HG02970 (cell line): ENCODE data around the gene DCAF4.

ENCODE experiments used
- ATAC-seq: cut with Tn5 transposase; IDR thresholded peaks from one replicate; pipeline ENCODE4 v1.9.1; 2021; ENCODE audit warnings: mild to moderate bottlenecking, moderate library complexity, moderate number of reproducible peaks; ENCODE audit not compliant: unreplicated experiment, low FRiP score

DCAF4 gene, protein sequence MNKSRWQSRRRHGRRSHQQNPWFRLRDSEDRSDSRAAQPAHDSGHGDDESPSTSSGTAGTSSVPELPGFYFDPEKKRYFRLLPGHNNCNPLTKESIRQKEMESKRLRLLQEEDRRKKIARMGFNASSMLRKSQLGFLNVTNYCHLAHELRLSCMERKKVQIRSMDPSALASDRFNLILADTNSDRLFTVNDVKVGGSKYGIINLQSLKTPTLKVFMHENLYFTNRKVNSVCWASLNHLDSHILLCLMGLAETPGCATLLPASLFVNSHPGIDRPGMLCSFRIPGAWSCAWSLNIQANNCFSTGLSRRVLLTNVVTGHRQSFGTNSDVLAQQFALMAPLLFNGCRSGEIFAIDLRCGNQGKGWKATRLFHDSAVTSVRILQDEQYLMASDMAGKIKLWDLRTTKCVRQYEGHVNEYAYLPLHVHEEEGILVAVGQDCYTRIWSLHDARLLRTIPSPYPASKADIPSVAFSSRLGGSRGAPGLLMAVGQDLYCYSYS

GRCh38 chr14:72926292-72927028 is at the start of gene DCAF4:
Gene DCAF4 (plus strand): TSS chr14:72926464. CDS start chr14:72937979, 11,515 bp downstream.
- ATAC-seq: peak; percentile 94

GRCh38 chr14:72876710-72877063 is 49.6 kb upstream of the DCAF4 start:
- ATAC-seq: no peak

GRCh38 chr14:72878746-72879145 is 47.5 kb upstream of the DCAF4 start:
- ATAC-seq: no peak

DNA sequence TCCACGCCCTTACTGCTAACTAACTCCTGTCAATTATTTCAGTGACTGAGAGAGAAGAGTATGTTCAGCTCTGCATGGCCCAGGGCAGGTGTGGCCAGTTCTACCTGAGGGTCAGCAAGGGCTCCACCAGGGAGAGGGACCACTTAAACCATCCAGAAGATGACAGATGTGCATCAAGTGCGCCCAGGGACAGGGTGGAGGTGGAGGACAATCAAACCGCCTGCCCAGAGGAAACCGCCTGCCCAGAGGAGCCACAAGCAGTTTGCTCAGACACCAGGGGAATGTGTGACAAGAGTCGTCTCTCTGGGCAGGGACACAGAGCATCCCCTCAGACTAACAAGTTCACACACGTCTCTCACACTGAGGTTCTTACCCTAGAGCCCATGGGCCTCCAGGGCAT is 46.8 kb upstream of the DCAF4 start:
- ATAC-seq: no peak

DNA sequence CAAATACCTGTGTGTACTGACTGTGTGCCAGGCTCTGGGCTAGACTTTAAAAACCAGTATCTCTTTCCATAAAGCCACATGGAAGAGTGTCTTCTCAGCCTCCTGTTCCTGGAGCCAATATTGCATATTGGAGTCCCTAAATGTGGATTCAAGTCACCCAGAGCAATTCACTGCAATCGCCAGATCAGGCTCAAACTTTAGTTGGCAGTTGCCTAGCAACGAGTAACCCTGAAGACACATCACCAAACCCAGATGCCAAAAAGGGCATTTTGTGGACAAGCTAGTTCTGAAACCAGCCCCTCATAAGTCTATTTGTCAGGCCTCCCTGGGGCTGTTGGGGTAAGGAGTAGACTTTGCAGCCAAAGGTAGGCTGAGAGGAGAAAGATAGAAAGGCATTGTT is 46.1 kb upstream of the DCAF4 start:
- no peak for ATAC-seq

DNA sequence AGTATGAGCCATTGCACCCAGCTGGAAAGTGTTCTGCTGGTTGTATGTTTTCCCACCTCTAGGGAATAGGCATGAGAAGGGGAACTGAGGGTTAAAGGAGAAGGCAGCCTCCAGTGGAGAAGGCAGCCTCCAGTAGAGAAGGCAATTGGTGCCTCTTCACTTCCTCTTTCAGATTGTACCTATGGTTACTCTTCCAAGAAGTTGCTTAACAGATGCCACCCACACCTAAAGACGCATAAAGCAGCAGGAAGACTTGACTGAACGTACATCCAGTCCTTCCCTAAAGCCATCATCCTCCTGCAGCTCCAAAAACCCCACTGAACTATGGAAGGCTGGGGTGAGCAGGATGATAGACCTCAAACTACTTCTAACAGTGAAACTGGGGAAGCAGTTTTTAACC is 45.4 kb upstream of the DCAF4 start:
- ATAC-seq: no peak

DNA sequence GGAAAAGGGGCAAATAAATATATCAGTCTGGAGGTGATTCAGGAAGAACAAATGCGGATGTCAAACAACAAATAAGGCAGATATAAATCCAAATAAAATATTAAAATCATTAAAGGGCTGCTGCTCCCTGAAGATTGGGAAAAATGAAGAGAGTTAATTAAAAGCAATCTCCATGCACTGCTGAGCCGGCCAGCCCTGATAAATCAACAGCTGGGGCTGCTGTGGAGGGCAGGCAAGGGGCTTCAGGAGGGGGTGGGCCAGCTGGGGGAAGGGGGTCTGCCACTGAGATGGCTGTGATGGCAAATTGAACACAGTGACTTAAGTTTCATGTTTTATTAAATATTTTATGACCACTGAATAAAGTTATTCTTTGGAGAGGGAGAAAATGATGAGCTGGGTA is 44.7 kb upstream of the DCAF4 start:
- no peak for ATAC-seq

- no peak for ATAC-seq
Measured at GRCh38 chr14:72882047-72882446, 44.2 kb upstream of the DCAF4 start.

DNA sequence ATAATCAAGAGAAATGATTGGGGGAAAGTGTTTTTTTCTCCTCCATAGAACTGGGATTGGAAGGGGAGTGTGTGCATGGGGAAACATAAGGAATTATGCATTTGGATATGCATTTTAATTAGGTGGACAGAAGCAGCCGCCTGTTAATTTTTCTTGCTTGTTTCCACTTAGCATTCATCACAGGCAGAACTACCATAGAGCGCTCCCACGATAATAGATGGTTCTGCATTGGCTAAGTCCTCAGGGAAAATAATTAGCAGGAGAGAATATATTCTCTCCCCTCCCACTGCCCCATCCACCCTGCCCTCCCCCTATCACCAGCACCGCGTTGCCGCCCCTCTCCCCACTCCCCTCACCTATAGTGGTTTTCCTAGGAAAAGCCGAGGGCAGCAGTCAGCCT is 43.8 kb upstream of the DCAF4 start:
- no peak for ATAC-seq

DNA sequence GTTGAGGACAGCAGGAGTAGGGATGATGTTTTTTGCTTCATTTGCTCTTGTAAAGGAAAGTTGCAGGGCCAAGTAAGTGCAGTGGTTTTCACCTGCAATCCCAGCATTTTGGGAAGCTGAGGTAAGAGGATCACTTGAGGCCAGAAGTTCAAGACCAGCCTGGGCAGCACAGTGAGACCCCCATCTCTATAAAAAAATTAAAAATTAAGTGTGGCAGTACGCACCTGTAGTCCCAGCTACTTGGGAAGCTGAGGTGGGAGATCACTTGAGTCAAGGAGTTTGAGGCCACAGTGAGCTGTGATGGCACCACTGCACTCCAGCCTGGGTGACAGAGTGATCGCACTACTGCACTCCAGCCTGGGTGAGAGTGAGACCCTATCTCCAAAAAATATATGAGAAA is 43.2 kb upstream of the DCAF4 start:
- no peak for ATAC-seq

DNA sequence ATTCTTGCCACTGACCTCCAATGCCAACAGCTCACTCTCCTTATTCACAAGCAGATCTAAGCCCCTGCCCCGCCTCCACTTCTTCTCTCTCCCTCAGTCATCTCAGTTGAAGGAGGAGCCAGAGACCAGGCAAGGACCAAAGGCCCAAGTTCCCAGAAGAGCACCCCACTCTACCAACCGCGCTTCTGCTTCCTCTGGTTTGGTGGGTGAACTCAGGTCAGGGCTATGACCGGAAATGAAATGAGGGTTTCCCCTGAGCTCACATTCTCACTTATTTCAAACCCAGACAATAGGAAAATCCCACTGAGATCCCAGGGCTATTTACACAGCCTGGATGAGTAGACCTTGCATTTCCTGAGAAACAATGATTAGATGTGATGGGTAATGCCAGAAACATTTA is 42.3 kb upstream of the DCAF4 start:
- no peak for ATAC-seq

DNA sequence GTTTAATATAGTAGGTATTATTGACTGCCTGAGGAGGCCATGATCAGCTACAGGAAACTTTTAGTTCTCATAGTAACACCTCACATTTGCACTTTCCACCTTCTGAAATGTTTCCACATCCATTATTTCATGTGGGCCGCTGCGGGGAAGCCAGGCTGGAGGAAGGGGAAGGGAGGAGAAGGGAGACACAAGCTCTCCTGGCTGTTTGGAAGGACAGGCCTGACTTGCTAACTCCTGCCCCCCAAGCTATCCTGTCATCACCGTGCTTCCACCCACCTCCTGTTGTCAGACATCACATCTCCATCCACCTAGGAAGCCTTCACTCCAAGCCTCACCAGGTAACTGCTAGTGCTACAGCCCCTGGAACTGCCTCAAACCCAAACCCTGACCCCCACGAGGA is 41.9 kb upstream of the DCAF4 start:
- no peak for ATAC-seq

DNA sequence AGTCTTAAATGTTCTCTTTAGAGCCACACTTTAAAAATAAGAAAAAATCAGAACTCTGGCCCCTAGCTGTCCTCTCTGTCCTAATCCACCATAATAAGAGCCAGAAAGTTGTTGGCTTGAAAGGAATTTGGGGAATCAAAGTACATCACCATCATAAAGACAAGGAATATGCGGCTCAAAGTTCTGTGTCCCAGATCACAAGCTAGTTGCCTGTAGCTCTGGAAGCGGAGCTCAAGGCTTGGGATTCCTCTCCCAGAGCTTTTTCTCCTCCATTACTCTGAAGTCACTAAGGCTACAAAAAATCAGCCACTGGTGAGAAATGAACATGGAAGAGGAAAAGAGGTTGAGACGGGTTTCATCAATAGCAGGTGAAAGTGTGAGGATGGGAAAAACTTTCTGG is 38.8 kb upstream of the DCAF4 start:
- ATAC-seq: no peak

DNA sequence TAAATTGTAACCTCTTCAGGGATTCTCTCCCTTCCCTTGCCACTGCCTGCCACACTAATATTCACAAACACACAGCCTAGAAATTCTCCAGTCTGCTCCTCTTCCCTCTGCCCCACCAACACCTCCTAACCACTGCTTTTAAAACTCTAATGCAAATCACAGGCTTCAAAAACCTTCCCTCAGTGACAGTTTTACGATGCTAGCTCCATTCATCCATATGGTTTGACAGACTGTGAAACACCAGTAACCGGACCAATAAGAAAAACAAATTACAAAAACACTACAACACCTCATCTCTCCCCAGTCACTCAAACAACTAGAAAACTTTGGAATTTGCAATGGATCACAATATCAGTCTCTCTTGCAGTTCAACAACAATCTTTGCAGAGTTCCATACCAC is 38.1 kb upstream of the DCAF4 start:
- ATAC-seq: no peak

DNA sequence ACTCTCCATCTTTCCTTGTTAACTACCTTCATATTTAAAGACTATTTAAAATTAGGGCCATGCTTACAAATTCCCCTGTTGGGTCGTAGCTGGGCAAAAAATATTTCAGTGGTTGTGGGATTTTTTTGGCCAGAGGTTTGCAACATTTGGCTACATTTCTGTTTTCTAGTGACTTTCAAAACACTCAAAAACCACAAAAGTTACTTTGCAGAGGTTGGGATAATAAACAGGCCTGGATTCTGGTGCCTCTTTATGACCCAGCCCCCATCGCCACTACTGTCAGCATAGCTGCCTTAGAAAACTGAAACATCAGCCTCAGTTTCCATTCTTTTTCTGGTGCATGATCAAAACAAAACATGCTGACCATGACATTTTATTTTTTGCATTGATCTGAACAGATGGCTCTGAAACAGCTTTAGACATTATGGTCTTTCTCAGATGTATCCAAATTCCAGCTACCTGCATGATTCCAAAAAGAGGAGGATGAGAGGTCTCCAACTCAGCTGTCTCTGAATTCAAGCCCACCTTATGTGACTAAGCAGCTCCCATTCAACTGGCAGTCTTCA is 37.5 kb upstream of the DCAF4 start:
- ATAC-seq: no peak

DNA sequence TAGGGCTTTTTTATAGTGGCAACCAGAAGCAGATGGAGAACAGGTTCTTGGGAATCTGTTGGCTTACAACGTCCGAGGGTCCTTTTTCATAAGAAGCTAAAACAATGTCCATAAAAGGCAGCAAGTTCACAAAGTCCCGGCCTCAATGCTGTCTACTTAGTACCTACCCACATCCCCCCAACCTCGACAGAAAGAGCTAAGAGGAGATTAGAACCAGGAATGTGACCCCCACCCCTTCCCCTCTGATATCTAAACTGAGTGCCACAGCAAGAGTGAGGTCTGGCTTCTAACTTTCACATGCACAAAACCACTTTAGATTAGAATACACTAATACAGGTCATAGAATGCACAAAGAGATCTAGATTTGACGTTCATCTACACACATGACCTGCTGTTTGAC is 36.9 kb upstream of the DCAF4 start:
- no peak for ATAC-seq

DNA sequence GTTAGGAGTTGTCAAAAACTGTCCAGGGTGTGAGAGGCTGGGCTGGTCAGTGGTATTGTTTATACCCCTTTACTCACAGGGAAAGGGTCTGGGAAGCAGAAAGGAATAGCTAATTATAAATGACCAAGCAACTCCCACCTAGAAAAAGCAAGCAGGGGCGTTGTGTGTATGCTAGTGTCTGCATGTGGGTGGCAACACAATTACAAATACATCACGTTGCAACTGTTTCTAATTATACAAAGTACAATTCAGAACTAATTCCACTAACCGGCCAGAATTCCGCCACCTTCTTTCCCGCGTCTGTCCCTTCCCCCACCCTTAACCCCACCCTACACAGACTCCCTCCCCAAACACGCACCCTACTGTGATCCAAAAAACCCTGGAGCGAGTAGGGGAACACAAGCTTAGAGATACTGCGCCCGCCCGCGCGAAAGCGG is 34.6 kb upstream of the DCAF4 start:
- no peak for ATAC-seq

GRCh38 chr14:72892103-72892878 is 34.0 kb upstream of the DCAF4 start:
- ATAC-seq: no peak

- ATAC-seq: no peak
Measured at GRCh38 chr14:72892879-72893635, 33.2 kb upstream of the DCAF4 start.
